CD4-positive, alpha-beta T cell treated with Interleukin-17A for 1 hour (primary cell): Measurements from ENCODE around the gene SPINK1.
A peak's percentile ranks its signal among the peaks of the same experiment; 100 is the strongest.
"Not testable (repeated sequence)": the region's sequence is repeated elsewhere in the genome, so short reads cannot be mapped to it uniquely, and the experiment has no call there.

Experiments used
- DNase-seq: peaks from one replicate; pipeline ENCODE4 v3.0.0-alpha.2; 2020

Gene SPINK1

DNA sequence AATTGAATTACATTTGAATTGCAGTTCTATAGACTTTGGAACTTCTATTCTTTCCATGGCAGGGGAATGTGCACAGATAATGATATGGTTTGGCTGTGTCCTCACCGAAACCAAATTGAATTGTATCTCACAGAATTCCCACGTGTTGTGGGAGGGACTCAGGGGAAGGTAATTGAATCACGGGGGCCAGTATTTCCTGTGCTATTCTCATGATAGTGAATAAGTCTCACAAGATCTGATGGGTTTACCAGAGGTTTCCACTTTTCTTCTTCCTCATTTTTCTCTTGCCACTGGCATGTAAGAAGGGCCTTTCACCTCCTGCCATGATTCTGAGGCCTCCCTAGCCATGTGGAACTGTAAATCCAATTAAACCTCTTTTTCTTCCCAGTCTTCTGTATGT is 28.3 kb downstream of the SPINK1 start:
- not testable (repeated sequence) for DNase-seq

DNA sequence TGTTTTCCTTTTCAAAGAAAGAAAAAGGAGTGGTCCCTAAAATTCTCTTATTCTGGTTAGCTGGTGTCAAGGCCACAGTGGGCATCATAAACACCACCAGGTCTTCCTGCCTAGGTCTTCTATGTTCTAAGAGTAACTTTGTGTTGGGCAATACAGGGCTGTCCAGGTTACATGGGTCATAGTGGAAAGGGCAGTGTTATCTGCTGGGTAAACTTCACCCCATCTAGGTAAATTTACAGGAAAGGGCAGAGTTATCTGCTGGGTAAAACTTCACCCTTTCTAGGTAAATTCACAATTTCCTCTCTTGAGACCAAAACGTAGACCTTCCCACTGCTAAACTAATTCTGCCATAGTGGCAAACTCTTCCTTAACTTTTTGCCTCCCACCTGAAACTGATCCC is 30.0 kb downstream of the SPINK1 start:
- DNase-seq: no peak

DNA sequence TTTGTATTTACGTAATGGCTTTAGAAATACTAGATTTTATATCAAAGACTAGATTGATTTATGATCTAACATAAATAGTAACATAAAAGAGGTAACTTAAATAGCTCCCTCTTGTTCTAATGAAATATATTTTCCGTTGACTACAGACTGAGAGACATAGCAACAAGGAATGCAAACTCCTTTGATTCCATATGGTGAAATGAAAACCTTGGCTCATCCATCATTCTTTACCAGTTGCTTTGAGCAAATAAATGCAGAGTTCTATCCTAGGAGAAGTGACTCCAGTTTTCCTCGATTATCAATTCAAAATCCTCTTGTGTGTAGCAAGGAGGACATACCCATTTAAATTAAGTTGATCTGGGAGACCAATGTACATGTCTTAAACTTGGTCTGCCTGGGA is 31.0 kb downstream of the SPINK1 start:
- DNase-seq: no peak

DNA sequence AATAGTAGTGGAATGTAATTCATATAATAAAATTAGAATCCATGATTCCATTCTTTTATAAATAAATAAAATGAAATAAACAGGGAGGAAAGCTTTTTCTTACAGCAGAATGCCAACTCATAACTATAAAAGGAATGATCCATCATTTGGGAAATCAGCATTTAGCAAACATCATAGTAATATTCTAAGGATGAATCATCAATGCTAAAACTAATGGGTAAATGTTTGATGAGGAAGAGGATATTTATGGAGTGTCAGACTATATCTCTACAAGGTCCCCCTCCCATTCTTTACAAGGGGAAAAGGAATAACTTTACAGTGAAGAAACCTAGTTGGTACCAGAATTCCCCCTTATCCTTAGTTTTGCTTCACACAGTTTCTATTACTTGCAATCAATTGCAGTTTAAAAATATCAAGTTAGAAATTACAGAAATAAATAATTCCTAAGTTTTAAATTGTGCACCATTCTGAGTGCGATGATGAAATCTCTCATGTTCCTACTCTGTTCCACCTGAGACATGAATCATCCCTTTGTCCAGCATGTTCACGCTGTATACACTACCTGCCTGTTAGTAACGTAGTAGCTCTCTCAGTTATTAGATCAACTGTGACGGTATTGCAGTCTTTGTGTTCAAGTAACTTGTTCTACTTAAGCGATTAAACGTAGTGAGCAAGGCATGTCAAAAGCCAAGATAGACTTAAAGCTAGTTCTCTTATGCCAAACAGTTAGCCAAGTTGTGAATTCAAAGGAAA is 34.7 kb downstream of the SPINK1 start:
- no peak for DNase-seq

DNA sequence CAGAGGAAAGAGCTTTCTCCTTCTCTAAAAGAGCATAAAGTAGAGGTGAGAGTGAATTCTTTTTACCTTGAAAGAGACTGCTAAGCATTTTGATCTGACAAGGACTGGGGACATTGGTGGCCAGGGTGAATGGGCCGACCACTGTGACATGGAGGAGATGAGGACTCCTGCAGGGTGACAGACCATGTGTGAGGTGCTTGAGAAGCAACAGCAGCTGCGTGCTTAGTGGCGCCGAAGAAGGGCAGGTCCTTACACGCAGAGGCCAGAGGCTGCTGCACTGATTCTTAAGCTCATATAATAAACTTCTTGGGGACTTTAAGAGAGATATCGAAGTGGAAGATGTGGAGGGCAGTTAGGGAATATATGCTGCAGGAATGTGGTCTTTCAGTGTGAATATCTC is 40.3 kb downstream of the SPINK1 start:
- DNase-seq: no peak

DNA sequence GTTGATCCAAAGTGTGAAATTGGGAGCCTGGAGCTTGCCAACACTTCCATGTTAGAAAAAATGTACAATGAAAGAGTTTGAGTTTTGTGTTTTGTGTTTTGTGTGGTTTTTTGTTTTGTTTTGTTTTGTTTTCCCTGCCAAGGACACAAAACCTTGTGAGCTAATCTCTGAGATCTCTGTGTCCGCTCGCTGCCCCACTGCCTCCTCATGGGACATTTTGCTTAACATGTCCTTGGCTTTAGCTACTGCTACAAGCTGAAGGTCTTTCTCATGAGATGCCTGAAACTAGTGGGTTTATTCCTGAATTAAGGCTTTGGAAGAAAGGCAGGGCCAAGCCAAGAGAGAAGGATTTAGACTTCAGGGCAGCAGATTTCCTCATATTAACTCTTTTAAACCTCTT is 41.7 kb downstream of the SPINK1 start:
- no peak for DNase-seq

DNA sequence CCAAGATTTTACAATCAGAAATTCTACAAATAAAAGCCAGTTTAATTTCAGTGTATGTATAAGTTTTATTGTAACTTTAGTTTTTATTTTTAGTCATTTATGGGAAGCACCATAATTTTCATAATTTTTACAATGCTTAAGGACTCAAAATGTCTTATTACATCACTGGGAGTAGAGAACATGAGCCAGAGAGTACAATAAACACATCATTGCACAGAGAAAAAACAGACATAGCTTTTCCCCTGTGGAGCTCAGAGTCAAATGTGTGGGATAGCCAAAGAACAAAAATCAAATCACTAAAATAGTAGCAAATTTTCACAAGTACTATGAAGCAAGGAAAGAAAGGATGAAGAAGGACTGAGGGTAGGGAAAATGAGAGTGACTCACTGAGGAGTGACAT is 43.4 kb downstream of the SPINK1 start:
- no peak for DNase-seq

DNA sequence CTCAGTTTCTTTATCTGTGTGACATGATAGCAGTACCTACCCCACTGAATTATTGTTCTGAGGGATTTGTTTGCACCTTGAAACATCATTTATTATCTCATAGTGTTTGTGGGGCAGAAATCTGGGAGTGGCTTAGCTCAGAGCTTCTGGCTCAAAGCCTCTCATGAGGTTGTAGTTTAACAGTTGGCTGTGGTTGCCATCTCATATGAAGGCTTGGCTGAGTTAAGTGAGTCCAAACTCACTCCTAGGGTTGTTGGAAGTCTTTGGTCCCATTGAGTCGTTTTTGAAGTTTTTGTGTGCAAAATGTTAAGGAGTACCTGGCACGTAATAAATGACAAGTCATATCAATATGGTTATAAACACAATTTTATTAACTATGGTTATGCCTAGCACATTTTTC is 45.3 kb downstream of the SPINK1 start:
- no peak for DNase-seq

DNA sequence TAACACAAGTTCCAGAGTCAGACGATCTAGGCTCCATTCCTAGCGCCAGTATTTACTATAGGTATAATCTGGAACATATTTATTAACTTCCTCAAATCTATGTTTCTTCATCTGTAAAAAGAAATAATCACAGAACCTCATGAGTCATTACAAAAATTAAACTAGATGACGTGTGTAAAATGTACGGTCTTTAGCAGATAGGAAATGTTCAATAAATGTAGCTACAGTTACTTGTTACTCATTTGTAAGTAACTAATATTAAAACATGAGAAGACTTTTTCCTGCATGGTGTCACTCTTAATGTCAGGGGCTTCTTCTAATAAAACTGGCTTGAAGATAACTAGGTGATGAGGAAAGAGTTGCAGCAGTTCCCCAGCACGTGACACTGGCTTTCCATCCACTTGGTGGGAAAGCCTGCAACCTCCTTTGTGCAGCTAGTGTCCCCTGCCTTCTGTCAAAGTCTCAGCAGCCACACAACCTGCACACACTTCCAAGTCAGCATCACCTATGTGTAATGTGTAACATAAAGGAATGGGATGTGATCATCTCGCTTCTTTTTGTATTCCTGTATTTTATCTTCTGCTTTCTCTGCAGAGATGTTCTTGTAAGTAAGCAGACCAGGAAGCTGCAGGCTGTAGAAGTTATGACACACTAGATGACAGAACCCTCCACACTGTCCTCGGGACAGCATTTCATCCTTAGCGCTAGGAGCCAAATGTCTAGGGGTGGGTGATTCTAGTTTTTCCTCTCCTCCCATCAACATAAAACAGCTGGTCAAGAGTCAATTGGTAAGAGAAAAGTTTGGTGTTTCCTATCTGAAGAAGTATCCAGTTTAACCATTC is 47.1 kb downstream of the SPINK1 start:
- no peak for DNase-seq

DNA sequence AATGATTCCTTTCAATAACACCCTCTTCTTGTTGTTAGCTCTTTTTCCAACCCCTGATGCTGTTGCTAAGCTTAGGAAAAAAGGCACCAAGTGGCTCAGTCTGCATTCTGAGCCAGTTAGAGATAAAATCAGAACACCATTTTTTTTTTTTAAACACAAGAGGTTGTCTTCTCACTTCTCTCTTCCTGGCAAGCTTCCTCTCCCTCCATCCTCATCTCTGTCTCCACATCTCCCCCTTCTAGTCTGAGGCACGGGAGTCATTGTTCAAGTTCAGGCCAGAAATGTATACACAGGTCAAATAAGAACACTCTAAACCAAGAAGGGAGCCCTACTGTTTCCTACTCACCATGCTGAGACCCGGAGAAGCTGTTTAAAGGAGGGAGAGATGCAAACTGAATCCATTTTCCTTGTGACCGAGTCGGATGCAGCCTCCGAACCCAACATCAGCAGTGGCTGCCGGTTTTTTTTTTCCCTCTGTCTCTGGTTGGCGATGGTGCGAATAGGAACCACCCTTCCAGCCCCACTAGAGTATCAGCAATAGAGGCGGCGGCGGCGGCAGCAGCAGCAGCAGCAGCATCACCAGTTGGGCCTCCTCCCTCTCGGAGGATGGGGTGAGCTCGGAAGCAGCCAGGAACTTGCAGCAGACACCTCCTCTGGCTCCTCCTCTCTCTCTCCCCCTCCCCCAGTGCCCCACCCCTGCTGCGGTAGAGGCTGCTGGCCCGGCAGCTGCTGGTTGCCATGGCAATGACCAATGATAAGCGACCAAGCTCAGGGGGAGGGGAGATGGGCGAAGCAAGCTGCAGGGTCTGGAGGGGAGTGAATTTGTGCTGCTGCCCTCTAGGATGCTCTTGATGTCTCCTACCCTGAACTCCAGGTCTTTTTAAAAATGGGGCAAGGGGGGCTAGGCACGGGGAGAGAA is 49.1 kb downstream of the SPINK1 start, which contains the start of gene JAKMIP2:
Gene JAKMIP2 (minus strand): TSS at position 619 of the 919 bp plus-strand sequence. CDS start 110,922 bp downstream, outside the sequence.
- peak; percentile 94 for DNase-seq

DNA sequence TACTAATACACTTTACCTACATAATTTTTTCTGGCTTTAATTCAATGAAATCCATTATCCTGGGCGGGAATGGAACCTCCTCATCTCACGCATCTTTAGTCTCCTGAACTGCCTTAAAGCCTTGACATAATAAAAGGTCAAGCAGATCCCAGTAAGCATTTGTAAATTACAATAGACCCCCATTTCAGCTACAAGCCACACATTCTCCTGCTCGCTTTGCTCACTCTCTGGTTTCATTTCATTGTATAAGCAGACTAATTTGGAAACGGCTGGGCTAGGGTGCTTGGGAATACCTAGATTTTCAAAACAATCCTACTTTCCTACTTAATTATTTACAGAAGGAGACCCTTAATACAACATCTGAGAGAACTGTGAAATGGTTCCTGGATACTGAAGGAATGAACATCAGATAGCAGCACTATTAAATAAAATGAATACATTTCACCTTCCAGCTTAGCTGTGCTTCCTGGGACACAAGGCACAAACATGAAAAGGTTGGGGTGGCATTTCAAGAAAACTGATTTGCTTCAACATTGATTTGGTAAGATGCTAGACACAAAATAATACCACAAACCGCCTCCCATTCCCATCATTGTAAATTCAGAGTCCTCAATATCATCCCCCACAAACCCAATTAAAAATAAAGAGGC is 50.4 kb downstream of the SPINK1 start:
- no peak for DNase-seq

DNA sequence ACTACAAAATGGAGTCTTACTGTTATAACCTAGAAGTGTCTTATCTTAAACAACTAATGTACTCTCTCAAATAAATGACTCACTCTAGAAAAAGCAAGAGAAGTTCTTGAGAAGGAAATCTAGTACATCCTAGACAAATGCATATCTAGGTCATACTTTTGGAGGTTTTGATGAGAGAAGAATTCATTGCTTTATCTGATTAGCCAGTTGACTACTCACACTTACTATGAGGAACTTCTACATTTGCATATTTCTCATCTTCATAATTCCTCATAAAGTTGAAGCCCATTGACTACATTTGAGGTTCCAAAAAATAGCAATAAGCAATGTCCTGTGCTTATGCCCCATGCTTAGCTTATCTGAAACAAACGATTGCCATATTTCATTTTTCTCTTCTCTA is 51.8 kb downstream of the SPINK1 start:
- no peak for DNase-seq

DNA sequence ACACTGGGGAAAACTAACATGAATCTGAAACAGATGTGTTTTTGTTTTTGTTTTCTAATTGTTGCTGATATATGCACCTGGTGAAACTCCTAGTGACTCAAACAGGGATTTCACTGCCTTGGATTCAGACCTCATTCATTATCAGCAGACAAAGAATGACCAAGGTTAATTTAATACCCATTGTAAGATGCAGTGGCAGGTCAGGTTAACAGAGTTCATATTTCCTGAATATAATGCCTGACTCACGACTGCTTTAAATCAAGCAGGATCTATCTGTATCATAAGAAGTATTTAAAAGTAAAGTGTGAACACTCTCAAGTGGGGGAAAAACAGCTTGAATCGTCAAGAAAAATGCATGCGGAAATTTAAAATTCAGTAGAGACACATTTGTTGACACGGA is 54.5 kb downstream of the SPINK1 start:
- DNase-seq: no peak
